HG03064 (cell line): Measurements from ENCODE around the gene CXCL3.
"Not testable (repeated sequence)": the region's sequence is repeated elsewhere in the genome, so short reads cannot be mapped to it uniquely, and the experiment has no call there.

Experiments used
- ATAC-seq: cut with Tn5 transposase; IDR thresholded peaks from one replicate; pipeline ENCODE4 v1.9.1; 2021; ENCODE audit warnings: low read depth; ENCODE audit not compliant: unreplicated experiment

Gene CXCL3

GRCh38 chr4:74038425-74039314 is at the start of gene CXCL3:
Gene CXCL3 (minus strand): TSS chr4:74038689. CDS start chr4:74038611, 78 bp downstream.
- peak; percentile 44 for ATAC-seq

GRCh38 chr4:74087481-74087880 is 49.0 kb upstream of the CXCL3 start:
- no peak for ATAC-seq

- ATAC-seq = no peak
Observed at GRCh38 chr4:74085669-74086068, 47.2 kb upstream of the CXCL3 start.

DNA sequence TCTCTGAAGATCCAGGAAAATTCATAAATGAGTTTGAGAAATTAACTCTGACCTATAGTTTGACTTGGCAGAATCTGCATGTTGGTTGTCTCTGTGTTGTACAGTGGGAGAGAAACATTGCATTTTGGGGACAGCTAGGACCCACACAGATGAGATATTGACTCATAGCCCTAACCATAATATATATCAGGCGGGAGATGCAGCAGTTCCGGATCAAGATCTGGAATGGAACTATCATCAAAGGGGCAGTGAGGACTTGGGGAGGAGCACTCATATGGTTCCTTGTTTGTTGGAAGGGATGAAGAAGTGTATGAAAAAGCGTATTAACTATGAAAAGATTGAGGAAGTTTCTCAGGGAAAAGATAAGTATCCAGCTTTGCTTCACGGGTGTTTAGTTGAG is 46.5 kb upstream of the CXCL3 start:
- ATAC-seq = no peak

DNA sequence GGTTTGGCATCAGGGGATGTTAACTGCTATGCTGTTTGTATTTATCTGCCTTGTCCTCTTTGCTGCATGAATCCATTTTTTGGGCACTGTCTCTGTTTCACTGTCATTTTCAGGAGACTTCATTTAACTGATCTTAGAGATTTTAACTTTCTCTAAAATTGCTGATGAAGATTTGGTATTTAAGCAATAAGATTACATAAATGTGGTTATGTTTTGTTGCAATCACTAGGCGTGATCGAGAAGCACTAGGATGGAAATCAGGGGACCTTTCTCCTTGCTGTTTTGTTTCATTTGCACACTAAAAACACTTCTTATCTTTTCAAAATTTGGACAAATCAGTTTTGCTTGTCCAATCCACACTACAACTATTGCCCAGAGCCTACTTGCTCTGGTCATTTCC is 45.1 kb upstream of the CXCL3 start:
- ATAC-seq = no peak

DNA sequence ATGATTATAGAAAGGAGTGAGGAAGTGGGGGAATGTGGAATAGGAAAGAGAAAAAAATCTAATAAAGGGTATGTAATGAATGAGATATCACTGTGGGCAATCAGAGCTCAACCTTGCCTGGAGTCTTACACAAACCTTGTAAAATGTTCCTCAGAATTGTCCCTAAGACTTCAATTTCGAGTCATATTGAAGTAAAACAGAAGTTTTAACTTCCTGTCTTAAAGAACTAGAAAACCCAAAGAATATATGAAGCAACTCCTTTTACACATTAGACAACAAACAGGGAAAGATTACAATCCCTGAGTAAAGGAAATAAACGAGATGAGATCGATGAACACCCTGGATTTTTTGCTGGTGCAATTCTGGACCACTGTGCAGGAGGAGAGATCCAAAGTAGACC is 42.5 kb upstream of the CXCL3 start:
- no peak for ATAC-seq

DNA sequence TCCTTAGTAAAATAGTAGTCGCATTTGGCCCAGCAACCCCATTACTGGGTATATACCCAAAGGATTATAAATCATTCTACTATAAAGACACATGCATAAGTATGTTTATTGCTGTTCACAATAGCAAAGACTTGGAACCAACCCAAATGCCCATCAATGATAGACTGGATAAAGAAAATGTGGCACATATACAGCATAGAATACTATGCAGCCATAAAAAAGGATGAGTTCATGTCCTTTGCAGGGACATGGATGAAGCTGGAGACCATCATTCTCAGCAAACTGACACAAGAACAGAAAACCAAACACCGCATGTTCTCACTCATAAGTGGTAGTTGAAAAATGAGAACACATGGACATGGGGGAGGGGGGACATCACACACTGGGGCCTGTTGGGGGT is 41.9 kb upstream of the CXCL3 start:
- not testable (repeated sequence) for ATAC-seq

- not testable (repeated sequence) for ATAC-seq
Observed at GRCh38 chr4:74079024-74079423, 40.5 kb upstream of the CXCL3 start.

GRCh38 chr4:74073358-74073757 is 34.9 kb upstream of the CXCL3 start:
- no peak for ATAC-seq

DNA sequence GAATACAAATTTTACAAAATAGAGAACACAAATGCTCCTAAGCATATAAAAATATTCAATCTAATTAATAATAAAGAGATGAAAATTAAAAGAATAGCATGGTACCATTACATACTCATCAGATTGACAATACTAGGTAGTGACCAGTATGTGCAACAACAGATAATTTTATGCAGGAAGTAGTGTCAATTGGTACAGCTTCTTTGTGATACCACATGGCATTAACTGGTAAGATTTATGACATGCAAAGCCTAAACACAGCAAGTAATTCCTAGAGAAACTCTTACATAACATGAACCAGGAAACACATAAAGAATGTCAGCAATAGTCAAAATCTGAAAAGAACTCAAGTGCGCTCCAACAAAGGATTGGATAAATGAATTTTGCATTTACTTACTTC is 34.2 kb upstream of the CXCL3 start:
- no peak for ATAC-seq

DNA sequence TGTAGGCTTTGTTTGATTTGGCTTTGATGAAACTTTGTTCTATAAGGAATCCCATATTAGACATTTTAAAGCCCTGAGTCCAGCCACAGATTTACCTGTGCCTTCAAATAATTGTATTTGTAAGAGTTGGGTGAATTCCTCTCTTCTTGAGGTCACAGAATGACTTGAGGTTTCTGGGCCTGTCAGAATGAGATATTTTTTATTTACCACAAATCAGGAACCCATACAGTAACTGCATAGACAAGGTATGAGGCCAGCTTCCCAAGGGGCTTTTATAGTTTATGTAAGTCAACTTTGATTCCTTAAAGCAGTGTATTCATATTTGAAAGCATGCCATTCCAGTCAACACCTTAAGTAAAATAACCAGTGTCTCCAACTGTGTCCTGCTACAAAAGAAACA is 29.1 kb upstream of the CXCL3 start:
- ATAC-seq = no peak

- no peak for ATAC-seq
Observed at GRCh38 chr4:74066232-74066631, 27.7 kb upstream of the CXCL3 start.

GRCh38 chr4:74065115-74065642 is 26.7 kb upstream of the CXCL3 start:
- ATAC-seq = no peak

DNA sequence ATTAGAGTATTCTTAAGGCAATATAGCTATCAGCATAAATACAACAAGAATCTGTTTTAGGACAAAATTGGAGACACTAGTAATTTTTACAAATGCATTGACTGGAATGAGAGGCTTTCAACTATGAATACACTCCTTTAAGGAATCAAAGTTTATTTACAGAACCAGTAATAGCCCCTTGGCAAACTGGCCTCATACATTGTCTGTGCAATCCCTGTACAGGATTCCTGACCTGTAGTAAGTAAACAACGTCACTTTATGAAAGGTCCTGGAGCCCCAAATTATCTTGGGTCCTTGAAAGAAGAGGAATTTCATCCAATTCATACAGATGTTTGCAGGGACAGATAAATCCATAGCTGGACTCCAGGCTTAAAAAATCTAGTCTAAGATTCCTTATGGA is 25.4 kb upstream of the CXCL3 start:
- no peak for ATAC-seq

DNA sequence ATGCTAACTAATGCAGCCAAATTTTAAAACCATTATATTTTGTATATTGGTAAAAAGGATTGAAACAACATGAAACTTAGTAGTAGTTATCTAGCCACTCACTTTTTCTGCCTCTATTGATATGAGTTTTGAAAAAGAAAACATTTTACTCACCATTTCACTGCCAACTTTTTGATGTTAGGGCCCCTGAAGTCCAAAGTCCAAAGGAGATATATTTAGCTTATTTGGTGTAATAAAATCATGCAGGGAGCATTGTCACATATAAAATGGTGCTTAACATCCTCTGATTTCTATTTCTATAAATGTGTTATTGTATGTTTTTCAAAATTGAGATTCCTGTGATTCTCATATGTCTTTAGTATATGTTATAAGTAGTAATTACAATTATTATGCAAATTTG is 24.5 kb upstream of the CXCL3 start:
- ATAC-seq = no peak

GRCh38 chr4:74061430-74061829 is 22.9 kb upstream of the CXCL3 start:
- no peak for ATAC-seq

DNA sequence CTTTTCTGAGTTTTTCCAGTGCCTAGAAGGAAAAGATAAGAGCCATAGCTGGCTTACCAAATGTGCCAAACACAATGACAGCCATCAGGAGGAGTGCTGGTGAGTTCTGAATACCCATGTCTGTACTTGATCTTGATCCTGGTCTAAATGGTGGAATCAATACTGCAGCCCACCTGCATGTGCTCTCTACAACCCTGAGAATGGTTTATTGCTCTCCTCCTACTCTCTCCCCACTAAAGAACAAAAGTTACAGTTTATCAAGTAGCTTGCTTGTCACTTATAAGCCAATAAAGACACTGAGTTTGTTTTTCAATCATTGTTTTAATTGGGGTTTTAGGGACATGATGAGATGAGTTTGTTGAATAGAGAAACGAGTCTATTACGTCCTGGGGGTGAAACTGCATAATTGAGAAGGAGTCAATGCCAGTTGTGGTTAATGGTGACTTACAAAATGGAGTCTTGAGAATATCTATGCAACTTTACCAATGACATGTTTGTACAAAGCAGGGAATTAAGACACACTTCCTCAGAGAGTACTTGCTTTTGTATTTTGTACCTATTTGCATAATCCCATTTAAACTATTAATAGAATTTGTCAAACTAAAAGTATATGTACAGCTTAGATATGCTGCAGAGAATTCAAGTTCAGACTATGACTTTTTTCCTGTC is 20.8 kb upstream of the CXCL3 start:
- ATAC-seq = no peak

DNA sequence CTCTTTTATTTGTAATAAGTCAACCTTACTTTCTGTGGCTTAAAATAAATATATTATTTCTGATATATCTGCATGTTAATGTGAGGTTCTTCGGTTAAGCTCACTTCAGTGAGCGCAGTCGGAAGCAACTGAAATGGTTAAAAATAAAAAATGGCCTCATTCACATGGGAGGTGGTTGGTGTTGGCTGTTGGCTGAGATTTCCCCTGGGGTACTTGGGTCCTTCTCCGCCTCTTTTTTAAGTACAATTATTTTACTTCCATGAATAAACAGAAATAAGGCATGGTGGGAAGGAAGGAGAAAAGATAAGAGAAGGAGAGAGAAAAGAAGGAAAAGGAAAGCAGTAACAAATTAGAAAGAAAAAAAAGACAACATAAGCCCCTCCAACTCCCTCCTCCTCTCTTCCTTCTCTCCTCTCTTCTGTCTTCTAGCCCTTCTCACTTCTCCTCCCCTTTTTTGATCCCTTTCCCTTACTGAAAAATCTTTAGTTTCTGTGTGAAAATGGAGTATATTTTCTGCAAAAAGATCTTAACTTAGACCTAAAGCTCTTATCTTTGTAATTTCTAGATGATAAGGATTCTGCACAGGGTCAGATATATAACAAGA is 19.7 kb upstream of the CXCL3 start:
- ATAC-seq = no peak

DNA sequence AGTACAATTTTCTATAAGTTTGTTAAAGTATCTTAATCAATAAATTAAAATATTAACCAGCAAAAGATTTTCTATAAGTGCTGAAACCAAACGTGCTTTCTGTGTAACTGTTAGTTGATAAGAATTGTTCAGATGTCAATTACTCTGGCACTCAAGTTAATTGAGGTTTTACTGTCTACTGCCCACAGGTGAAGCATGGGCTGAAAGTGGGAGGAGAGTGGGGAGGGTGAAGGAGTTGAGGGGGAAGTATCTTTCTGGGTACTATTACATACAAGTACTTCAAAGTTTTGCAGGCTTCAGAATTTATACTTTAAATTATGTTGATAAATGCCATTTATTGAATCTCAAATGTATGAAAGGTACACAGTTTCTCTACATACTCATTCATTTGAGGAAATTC is 19.1 kb upstream of the CXCL3 start:
- no peak for ATAC-seq

DNA sequence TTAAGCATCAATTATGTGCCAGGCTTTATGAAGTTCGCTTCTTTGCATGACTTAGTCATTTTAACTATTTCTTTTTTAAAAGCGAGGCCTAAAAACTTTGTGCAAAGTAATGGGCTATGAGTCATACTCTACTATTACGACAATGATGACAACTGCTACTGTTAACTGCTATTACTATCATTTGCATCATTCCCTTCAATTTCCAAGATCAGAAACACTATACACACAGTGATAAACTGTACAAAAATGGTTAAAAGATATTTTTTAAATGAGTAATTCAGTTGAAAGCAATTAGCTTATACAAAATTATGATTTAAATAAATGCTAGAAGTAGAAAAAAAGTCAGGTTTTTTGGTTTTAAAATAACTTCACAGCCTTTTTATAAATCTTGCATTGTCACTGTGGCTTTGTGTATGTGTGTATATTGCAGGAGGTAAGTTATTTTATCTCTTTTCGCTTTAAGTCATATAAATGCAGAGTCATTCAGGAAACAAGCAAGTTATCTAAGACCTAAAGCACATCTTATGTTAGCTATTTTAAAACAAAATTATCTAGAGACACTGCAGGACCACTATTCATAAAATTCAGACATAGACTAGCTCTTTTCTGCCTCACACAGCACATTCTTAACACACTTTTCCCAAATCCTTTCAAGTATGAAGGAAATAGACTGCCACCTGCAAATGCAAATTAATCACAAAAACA is 18.5 kb upstream of the CXCL3 start:
- no peak for ATAC-seq
